ENCODE results near the gene PTPRH. TPM values are rescaled to one million over a fixed set of nuclear protein-coding genes. Genes with fewer than 3 reads are reported as not detected.

PTPRH gene, protein sequence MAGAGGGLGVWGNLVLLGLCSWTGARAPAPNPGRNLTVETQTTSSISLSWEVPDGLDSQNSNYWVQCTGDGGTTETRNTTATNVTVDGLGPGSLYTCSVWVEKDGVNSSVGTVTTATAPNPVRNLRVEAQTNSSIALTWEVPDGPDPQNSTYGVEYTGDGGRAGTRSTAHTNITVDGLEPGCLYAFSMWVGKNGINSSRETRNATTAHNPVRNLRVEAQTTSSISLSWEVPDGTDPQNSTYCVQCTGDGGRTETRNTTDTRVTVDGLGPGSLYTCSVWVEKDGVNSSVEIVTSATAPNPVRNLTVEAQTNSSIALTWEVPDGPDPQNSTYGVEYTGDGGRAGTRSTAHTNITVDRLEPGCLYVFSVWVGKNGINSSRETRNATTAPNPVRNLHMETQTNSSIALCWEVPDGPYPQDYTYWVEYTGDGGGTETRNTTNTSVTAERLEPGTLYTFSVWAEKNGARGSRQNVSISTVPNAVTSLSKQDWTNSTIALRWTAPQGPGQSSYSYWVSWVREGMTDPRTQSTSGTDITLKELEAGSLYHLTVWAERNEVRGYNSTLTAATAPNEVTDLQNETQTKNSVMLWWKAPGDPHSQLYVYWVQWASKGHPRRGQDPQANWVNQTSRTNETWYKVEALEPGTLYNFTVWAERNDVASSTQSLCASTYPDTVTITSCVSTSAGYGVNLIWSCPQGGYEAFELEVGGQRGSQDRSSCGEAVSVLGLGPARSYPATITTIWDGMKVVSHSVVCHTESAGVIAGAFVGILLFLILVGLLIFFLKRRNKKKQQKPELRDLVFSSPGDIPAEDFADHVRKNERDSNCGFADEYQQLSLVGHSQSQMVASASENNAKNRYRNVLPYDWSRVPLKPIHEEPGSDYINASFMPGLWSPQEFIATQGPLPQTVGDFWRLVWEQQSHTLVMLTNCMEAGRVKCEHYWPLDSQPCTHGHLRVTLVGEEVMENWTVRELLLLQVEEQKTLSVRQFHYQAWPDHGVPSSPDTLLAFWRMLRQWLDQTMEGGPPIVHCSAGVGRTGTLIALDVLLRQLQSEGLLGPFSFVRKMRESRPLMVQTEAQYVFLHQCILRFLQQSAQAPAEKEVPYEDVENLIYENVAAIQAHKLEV
- 0.03 TPM for polyA plus RNA-seq (2013)

DNA sequence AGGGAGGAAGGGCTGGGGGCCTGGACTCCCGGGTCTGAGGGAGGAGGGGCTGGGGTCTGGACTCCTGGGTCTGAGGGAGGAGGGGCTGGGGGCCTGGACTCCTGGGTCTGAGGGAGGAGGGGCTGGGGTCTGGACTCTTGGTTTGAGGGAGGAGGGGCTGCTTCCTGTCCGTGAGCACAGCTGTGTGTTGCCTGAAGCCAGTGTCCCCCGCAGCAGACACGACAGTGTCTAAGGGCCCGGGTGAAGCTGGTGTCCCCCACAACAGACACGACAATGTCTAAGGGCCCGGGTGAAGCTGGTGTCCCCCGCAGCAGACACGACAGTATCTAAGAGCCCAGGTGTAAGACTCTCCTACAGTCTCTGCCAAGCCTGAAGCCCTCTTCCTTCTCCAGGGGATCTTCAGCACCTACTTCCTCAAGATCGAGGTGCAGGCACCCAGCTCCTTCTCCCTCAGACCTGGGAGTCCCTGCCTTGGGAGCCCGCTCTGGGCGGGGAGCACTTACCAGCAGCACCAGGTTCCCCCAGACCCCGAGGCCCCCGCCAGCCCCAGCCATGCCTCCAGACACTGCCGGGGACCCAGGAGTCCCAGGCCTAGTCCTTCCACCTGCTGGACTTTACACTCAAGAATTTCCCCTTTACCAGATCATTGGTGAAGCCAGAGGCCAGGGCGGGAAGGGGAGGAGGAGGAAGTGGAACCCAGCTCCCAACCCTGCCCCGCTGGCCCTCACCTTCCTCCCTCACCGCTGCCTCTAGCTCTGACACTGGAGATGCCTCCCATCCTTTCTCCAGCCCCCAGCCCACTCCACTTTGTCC lies at the start of gene PTPRH:
Gene PTPRH (minus strand): TSS at position 622 of the 813 bp plus-strand sequence. CDS start 68 bp downstream, at position 554.
- peaks cover 0 to 13% (median 6%) of the 10 kb centered on the region in 4 experiments for H3K4me1 ChIP-seq (ENCODE audit: control extremely low read depth in 1 of 4, control insufficient read depth in 4 of 4, insufficient read depth in 4 of 4, low read length in 3 of 4)
- H3K36me3 ChIP-seq (ENCODE audit: control insufficient read depth in 4 of 4, insufficient read depth in 4 of 4, low read length in 3 of 4): no peaks in the 10 kb centered on the region
- CTCF ChIA-PET: no interaction called here
- peak within 1 kb of the TSS in 1 of 2 experiments; percentile 34 for H3K27ac ChIP-seq (ENCODE audit: insufficient read depth in 1 of 2, low read depth in 1 of 2, low read length in 2 of 2, poor library complexity in 1 of 2, severe bottlenecking in 2 of 2)
- no peak for DNase-seq
- 33% methylated on average over 3 of the region's 18 CpGs for WGBS (ENCODE audit: insufficient coverage)
- POLR2A ChIA-PET: no interaction called here
- H3K4me3 ChIP-seq (ENCODE audit: control insufficient read depth in 1 of 7, extremely low read depth in 1 of 7, insufficient read depth in 4 of 7, low read depth in 2 of 7, low read length in 6 of 7): no peak within 1 kb of the TSS
- H3K27me3 ChIP-seq (replicated peaks in 2 of 5; ENCODE audit: control insufficient read depth in 4 of 5, insufficient read depth in 5 of 5, low read length in 4 of 5): peaks cover 0 to 4% (median 0%) of the 10 kb centered on the region in 5 experiments
- H3K9me3 ChIP-seq (ENCODE audit: control extremely low read depth in 1 of 5, control insufficient read depth in 4 of 5, insufficient read depth in 2 of 5, low read depth in 1 of 5, low read length in 4 of 5): peaks cover 3 to 11% (median 7%) of the 10 kb centered on the region in 5 experiments

DNA sequence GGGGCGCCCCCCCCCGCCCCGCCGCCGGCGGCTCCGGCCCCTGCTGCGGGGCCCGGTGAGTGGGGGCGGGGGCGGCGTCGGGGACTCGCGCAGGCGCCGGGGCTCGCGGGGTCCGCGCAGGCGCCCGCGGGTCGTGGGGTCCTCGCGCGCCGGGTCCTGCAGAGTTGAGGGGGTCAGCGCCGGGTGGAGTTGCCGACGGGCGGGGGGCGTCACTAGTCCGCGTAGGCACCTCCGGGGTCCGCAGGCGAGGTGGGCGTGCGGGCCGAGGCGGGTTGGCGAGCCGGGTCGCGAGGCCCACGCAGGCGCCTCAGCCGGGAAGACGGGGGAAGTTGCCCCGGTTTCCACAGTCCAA lies 49.2 kb upstream of the PTPRH start:
- H3K4me3 ChIP-seq (ENCODE audit: control insufficient read depth in 1 of 7, extremely low read depth in 1 of 7, insufficient read depth in 4 of 7, low read depth in 2 of 7, low read length in 6 of 7): peak overlapping the region; percentile 78 to 98 (median 93)
- WGBS (ENCODE audit: insufficient coverage): 0% methylated on average over 51 of the region's 53 CpGs
- H3K27me3 ChIP-seq (replicated peaks in 2 of 5; ENCODE audit: control insufficient read depth in 4 of 5, insufficient read depth in 5 of 5, low read length in 4 of 5): no peaks in the 10 kb centered on the region
- H3K36me3 ChIP-seq (ENCODE audit: control insufficient read depth in 4 of 4, insufficient read depth in 4 of 4, low read length in 3 of 4): peaks cover 0 to 13% (median 3%) of the 10 kb centered on the region in 4 experiments
- CTCF ChIA-PET: interaction anchor here (1.0 to 2.1 kb wide), 5 partner anchors 7 to 126 kb away, joined by 3 to 7 read pairs (median 4); partner anchors contain the start of gene TMEM238
- no peak for DNase-seq
- peaks cover 14 to 59% (median 55%) of the 10 kb centered on the region in 4 experiments for H3K4me1 ChIP-seq (ENCODE audit: control extremely low read depth in 1 of 4, control insufficient read depth in 4 of 4, insufficient read depth in 4 of 4, low read length in 3 of 4)
- no peaks in the 10 kb centered on the region for H3K9me3 ChIP-seq (ENCODE audit: control extremely low read depth in 1 of 5, control insufficient read depth in 4 of 5, insufficient read depth in 2 of 5, low read depth in 1 of 5, low read length in 4 of 5)
- POLR2A ChIA-PET: interaction anchor here (1.1 to 1.8 kb wide), 6 partner anchors 13 to 150 kb away, joined by 3 to 13 read pairs (median 4); partner anchors contain the start of genes HSPBP1, KMT5C, TMEM238 and UBE2S
- peak overlapping the region; percentile 86 to 95 for H3K27ac ChIP-seq (ENCODE audit: insufficient read depth in 1 of 2, low read depth in 1 of 2, low read length in 2 of 2, poor library complexity in 1 of 2, severe bottlenecking in 2 of 2)

DNA sequence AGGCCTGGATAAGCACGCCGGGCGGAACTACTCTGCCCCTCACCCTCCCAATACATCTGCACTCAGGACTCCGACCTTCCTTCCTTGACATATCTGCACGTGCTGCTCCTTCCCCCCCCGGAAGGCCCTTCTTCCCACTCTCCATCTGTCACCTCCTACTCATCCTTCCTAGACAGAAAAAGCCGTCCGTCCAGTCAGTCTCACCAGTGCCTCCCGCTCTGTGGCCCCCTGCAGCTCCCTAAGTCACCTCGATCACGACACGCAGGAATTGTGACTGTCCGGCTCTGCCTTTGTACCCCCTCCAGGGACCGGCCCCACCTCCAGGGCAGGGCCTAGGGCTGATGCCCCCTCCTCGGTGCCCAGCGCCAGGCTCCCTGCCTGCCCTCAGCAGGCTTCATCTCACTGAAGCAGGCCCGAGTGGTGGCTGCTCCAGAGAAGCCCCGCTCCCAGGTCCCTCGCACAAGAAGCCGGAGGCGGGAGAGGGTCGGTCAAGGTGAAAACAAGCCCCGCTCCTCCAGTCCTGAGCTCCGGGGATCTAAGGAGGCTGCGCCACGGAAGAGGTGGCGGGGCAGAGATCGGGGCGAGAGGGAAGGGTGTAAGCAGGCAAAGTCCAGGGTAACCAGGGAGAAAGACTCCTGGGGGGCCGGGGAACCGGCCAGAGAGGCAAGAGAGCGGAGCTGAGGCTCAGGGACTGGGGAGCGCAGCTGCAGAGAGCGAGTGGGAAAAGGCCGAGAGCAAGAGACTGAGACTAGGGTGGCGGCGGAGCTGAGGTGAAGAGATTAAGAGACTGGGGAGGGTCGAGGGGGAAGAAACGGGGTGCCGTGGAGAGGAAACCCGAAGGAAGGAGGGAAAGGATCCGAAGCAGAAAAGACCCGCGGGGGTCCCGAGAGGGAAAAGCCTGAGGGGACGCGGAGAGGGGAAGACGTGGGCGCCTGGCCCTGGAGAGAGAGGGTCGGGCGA lies 48.4 kb upstream of the PTPRH start:
- under 1% methylated on average over 47 of the region's 51 CpGs for WGBS (ENCODE audit: insufficient coverage)
- ChIA-PET POLR2A (interaction anchor here (0.6 to 1.1 kb wide), 2 partner anchors 20 to 41 kb away, joined by 3 to 5 read pairs; no protein-coding TSS in a partner anchor), CTCF (interaction anchor here (0.9 to 1.0 kb wide), 2 partner anchors 9 to 10 kb away, joined by 3 to 4 read pairs; no protein-coding TSS in a partner anchor)
- no peaks in the 10 kb centered on the region for H3K9me3 ChIP-seq (ENCODE audit: control extremely low read depth in 1 of 5, control insufficient read depth in 4 of 5, insufficient read depth in 2 of 5, low read depth in 1 of 5, low read length in 4 of 5)
- H3K27ac ChIP-seq (ENCODE audit: insufficient read depth in 1 of 2, low read depth in 1 of 2, low read length in 2 of 2, poor library complexity in 1 of 2, severe bottlenecking in 2 of 2): peak overlapping the region; percentile 86 to 95
- peaks cover 19 to 67% (median 63%) of the 10 kb centered on the region in 4 experiments for H3K4me1 ChIP-seq (ENCODE audit: control extremely low read depth in 1 of 4, control insufficient read depth in 4 of 4, insufficient read depth in 4 of 4, low read length in 3 of 4)
- H3K4me3 ChIP-seq (ENCODE audit: control insufficient read depth in 1 of 7, extremely low read depth in 1 of 7, insufficient read depth in 4 of 7, low read depth in 2 of 7, low read length in 6 of 7): peak overlapping the region; percentile 78 to 98 (median 93)
- no peaks in the 10 kb centered on the region for H3K27me3 ChIP-seq (replicated peaks in 2 of 5; ENCODE audit: control insufficient read depth in 4 of 5, insufficient read depth in 5 of 5, low read length in 4 of 5)
- no peak for DNase-seq
- peaks cover 0 to 16% (median 4%) of the 10 kb centered on the region in 4 experiments for H3K36me3 ChIP-seq (ENCODE audit: control insufficient read depth in 4 of 4, insufficient read depth in 4 of 4, low read length in 3 of 4)

DNA sequence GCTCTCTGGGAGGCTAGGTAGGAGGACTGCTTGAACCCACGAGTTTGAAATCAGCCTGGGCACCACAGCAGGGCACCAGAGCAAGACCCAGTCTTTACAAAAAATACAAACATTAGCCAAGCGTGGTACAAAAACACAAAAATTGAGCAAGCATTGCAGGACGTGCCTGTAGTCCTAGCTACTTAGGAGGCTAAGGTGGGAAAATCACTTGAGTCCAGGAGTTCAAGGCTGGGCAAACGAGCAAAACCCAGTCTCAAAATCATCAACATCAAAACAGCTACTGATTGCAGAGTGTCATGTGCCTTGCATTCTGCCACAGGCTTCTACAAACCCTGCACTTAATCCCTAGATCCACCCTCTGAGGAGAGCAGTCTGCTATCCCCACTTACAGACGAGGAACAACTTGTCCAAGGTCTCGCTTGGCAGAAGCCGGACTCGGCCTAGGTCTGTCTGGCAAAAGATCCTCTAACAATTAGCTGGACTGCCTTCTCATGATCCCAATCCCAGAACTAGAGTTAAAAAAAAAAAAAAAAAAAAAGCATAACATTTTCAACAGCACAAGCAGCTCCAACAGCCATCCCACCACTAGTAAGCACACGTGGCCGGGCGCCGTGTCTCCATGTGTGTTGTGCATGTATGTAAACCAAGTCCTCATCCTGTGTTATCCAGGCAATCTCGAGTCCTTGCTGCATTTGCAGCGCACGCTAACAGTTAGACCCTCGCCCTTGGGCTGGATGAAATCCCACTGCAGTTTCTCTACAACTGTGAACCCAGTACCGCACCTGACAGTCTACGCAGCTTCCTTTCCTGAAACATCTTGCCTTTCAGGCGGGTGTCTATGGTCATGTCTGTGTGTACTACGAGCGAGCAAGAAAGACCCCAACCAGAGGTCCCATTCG lies 47.5 kb upstream of the PTPRH start:
- Histone ChIP-seq H3K36me3 (ENCODE audit: control insufficient read depth in 4 of 4, insufficient read depth in 4 of 4, low read length in 3 of 4) (peaks cover 0 to 9% (median 1%) of the 10 kb centered on the region in 4 experiments), H3K4me1 (ENCODE audit: control extremely low read depth in 1 of 4, control insufficient read depth in 4 of 4, insufficient read depth in 4 of 4, low read length in 3 of 4) (peaks cover 23 to 76% (median 72%) of the 10 kb centered on the region in 4 experiments), H3K27ac (ENCODE audit: insufficient read depth in 1 of 2, low read depth in 1 of 2, low read length in 2 of 2, poor library complexity in 1 of 2, severe bottlenecking in 2 of 2) (peak overlapping the region; percentile 86 to 95), H3K9me3 (ENCODE audit: control extremely low read depth in 1 of 5, control insufficient read depth in 4 of 5, insufficient read depth in 2 of 5, low read depth in 1 of 5, low read length in 4 of 5) (no peaks in the 10 kb centered on the region), H3K4me3 (ENCODE audit: control insufficient read depth in 1 of 7, extremely low read depth in 1 of 7, insufficient read depth in 4 of 7, low read depth in 2 of 7, low read length in 6 of 7) (peak overlapping the region; percentile 78 to 98 (median 93)), H3K27me3 (replicated peaks in 2 of 5; ENCODE audit: control insufficient read depth in 4 of 5, insufficient read depth in 5 of 5, low read length in 4 of 5) (no peaks in the 10 kb centered on the region)
- ChIA-PET CTCF (interaction anchor here (0.9 to 1.8 kb wide), 6 partner anchors 9 to 247 kb away, joined by 3 to 7 read pairs (median 3); no protein-coding TSS in a partner anchor), POLR2A (interaction anchor here (0.6 to 1.2 kb wide), 3 partner anchors 23 to 355 kb away, joined by 3 to 5 read pairs (median 3); partner anchors contain the start of gene HSPBP1)
- 38% methylated on average over 10 of the region's 22 CpGs for WGBS (ENCODE audit: insufficient coverage)
- DNase-seq: no peak
